Measurements from ENCODE around the gene PSMB4. TPM values are rescaled to one million over a fixed set of nuclear protein-coding genes. Genes with fewer than 3 reads are reported as not detected.

Gene PSMB4
- polyA plus RNA-seq, 1 donor (not counting 4 experiments of a cell fraction or from before 2014, with no cell fraction given): 340 TPM

DNA sequence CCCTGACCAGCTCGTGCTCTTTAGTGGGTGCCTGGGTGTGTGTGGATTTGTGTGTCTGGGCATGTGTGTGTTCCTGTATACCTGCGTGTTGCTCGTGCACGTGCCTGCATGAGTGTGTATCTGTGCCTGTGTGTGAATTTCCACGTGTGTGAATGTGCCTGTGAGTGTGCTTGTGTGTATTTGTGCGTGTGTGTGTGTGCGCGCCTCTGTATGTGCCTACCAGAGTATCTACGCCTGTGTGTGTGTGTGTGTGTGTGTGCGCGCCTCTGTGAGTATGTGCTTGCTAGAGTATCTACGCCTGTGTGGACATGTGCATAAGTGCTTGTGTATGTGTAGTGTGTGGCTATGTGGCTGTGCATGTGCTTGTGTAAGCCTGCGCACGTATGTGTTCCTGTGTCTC is 26.2 kb upstream of the PSMB4 start:
- dilution Hi-C loops (cut with MboI; ENCODE audit: extremely low pct_ligation_motif_present, low sequenced_read_pairs): no loop called here

DNA sequence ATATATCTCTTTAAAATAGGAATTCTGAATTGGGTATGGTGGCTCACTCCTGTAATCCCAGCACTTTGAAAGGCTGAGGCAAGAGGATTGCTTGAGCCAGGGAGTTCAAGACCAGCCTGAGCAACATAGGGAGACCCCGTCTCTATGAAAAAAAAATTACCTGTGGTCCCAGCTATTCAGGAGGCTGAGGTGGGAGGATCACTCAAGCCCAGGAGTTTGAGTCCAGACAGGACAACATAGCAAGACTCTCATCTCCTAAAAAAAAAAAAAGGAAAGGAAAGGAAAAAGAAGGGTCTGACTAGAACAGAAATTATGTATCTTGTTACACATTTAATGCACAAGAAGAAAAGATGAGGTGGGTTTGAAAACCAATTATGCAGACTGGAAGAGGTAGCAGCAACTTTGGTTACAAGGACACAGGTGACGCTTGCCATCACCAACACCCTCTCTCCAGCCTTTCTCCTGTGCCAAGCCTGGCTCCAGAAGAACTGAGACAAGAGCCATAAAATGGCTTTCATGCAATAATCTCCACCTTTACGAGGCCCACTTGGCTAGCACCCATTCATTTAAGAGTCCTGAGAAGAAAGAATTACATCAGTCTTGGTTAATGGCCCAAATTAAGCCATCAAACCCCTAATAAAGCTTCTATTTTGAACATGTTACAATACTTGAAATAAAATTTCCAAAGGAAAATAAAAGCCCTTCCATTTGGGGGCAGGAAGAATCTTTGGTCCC is 22.1 kb upstream of the PSMB4 start:
- Histone ChIP-seq H3K9me3 (ENCODE audit: control insufficient read depth, low read depth, low read length) (no peaks in the 10 kb centered on the region), H3K9me1 (ENCODE audit: control insufficient read depth, extremely low read depth, insufficient read depth, low read length) (no peaks in the 10 kb centered on the region), H3K4me1 (ENCODE audit: control insufficient read depth, extremely low read depth, insufficient read depth, low read length) (peaks cover 1% of the 10 kb centered on the region), H3K79me2 (ENCODE audit: control insufficient read depth, insufficient read depth, low read length) (no peaks in the 10 kb centered on the region), H3K9ac (ENCODE audit: control insufficient read depth, extremely low read depth, insufficient read depth, low read length) (no peak overlapping the region), H3K4me3 (ENCODE audit: control insufficient read depth in 2 of 3, extremely low read depth in 1 of 3, insufficient read depth in 2 of 3, low read depth in 1 of 3, low read length in 3 of 3) (no peak overlapping the region), H3K27ac (ENCODE audit: control insufficient read depth, insufficient read depth, low read length) (no peak overlapping the region), H3K27me3 (ENCODE audit: control insufficient read depth, extremely low read depth, insufficient read depth, low read length) (no peaks in the 10 kb centered on the region), H4K20me1 (ENCODE audit: control insufficient read depth, extremely low read depth, insufficient read depth, low read length) (no peaks in the 10 kb centered on the region), H2AFZ (ENCODE audit: control insufficient read depth, low read length) (no peak overlapping the region), H3K36me3 (ENCODE audit: control insufficient read depth in 2 of 2, extremely low read depth in 1 of 2, insufficient read depth in 2 of 2, low read length in 2 of 2) (no peaks in the 10 kb centered on the region), H3K4me2 (ENCODE audit: control insufficient read depth, extremely low read depth, insufficient read depth, low read depth, low read length) (no peak overlapping the region)
- dilution Hi-C loops (cut with MboI; ENCODE audit: extremely low pct_ligation_motif_present, low sequenced_read_pairs): no loop called here
- TF ChIP-seq EZH2 (IDR thresholded peaks at IDR 0.05; ENCODE audit: low read length): no peak
- TF ChIP-seq, protein P1, sequence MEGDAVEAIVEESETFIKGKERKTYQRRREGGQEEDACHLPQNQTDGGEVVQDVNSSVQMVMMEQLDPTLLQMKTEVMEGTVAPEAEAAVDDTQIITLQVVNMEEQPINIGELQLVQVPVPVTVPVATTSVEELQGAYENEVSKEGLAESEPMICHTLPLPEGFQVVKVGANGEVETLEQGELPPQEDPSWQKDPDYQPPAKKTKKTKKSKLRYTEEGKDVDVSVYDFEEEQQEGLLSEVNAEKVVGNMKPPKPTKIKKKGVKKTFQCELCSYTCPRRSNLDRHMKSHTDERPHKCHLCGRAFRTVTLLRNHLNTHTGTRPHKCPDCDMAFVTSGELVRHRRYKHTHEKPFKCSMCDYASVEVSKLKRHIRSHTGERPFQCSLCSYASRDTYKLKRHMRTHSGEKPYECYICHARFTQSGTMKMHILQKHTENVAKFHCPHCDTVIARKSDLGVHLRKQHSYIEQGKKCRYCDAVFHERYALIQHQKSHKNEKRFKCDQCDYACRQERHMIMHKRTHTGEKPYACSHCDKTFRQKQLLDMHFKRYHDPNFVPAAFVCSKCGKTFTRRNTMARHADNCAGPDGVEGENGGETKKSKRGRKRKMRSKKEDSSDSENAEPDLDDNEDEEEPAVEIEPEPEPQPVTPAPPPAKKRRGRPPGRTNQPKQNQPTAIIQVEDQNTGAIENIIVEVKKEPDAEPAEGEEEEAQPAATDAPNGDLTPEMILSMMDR (optimal IDR thresholded peaks at IDR 0.05 in 1 of 3, IDR thresholded peaks at IDR 0.05 in 1 of 3, conservative IDR thresholded peaks at IDR 0.05 in 1 of 3; ENCODE audit: extremely low read depth in 1 of 3, insufficient read depth in 2 of 3, low read length in 3 of 3): no peak
- no peak for DNase-seq (ENCODE audit: low read depth, low spot score)
- no peak for FAIRE-seq

More for the DNA sequence above, 26.2 kb upstream of the PSMB4 start:
- Histone ChIP-seq H3K4me3 (ENCODE audit: control insufficient read depth in 2 of 3, extremely low read depth in 1 of 3, insufficient read depth in 2 of 3, low read depth in 1 of 3, low read length in 3 of 3) (no peak overlapping the region), H3K9ac (ENCODE audit: control insufficient read depth, extremely low read depth, insufficient read depth, low read length) (no peak overlapping the region), H4K20me1 (ENCODE audit: control insufficient read depth, extremely low read depth, insufficient read depth, low read length) (no peaks in the 10 kb centered on the region), H3K9me3 (ENCODE audit: control insufficient read depth, low read depth, low read length) (no peaks in the 10 kb centered on the region), H3K27ac (ENCODE audit: control insufficient read depth, insufficient read depth, low read length) (no peak overlapping the region), H3K4me1 (ENCODE audit: control insufficient read depth, extremely low read depth, insufficient read depth, low read length) (peaks cover 4% of the 10 kb centered on the region), H3K79me2 (ENCODE audit: control insufficient read depth, insufficient read depth, low read length) (no peaks in the 10 kb centered on the region), H2AFZ (ENCODE audit: control insufficient read depth, low read length) (no peak overlapping the region), H3K9me1 (ENCODE audit: control insufficient read depth, extremely low read depth, insufficient read depth, low read length) (no peaks in the 10 kb centered on the region), H3K36me3 (ENCODE audit: control insufficient read depth in 2 of 2, extremely low read depth in 1 of 2, insufficient read depth in 2 of 2, low read length in 2 of 2) (no peaks in the 10 kb centered on the region), H3K4me2 (ENCODE audit: control insufficient read depth, extremely low read depth, insufficient read depth, low read depth, low read length) (no peak overlapping the region), H3K27me3 (ENCODE audit: control insufficient read depth, extremely low read depth, insufficient read depth, low read length) (no peaks in the 10 kb centered on the region)
- DNase-seq (ENCODE audit: low read depth, low spot score) (no peak), FAIRE-seq (no peak)
- TF ChIP-seq, protein P1 (optimal IDR thresholded peaks at IDR 0.05 in 1 of 3, IDR thresholded peaks at IDR 0.05 in 1 of 3, conservative IDR thresholded peaks at IDR 0.05 in 1 of 3; ENCODE audit: extremely low read depth in 1 of 3, insufficient read depth in 2 of 3, low read length in 3 of 3): no peak
- TF ChIP-seq EZH2 (IDR thresholded peaks at IDR 0.05; ENCODE audit: low read length): no peak

All from keratinocyte (primary cell).